Adrenal gland (tissue), 5 donors: ENCODE data around the gene FAR2.

Experiments used
- POLR2A ChIP-seq, 2 donors: fragments of 450-650 bp; IDR thresholded peaks; one replicate each; pipeline ENCODE4 v1.6.1; 2017; ENCODE audit warnings: antibody characterized with exemption in 2 of 2, mild to moderate bottlenecking in 2 of 2, moderate library complexity in 1 of 2
- TF ChIP-seq, protein P1 (sequence below), 6 experiments: fragments of 450-650 bp in 4 of 6; fragments of 200-600 bp in 2 of 6; sonication (generic) in 1 of 6; IDR thresholded peaks; 1 replicate in 5 of 6; 2 replicates in 1 of 6; pipeline versions ENCODE4 v1.5.1 to v1.8.0; 2016 to 2021; ENCODE audit warnings: antibody characterized with exemption in 6 of 6, mild to moderate bottlenecking in 2 of 6, moderate library complexity in 1 of 6
- donor health status: DM: no; HTN: no; CAD: no.

- TF ChIP-seq, protein P1, sequence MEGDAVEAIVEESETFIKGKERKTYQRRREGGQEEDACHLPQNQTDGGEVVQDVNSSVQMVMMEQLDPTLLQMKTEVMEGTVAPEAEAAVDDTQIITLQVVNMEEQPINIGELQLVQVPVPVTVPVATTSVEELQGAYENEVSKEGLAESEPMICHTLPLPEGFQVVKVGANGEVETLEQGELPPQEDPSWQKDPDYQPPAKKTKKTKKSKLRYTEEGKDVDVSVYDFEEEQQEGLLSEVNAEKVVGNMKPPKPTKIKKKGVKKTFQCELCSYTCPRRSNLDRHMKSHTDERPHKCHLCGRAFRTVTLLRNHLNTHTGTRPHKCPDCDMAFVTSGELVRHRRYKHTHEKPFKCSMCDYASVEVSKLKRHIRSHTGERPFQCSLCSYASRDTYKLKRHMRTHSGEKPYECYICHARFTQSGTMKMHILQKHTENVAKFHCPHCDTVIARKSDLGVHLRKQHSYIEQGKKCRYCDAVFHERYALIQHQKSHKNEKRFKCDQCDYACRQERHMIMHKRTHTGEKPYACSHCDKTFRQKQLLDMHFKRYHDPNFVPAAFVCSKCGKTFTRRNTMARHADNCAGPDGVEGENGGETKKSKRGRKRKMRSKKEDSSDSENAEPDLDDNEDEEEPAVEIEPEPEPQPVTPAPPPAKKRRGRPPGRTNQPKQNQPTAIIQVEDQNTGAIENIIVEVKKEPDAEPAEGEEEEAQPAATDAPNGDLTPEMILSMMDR (IDR thresholded peaks at IDR 0.05), result no peak
- no peak for TF ChIP-seq POLR2A (IDR thresholded peaks at IDR 0.05)
These were observed 52.7 kb downstream of the FAR2 start for GRCh38 chr12:29201746-29202145.
